HepG2 (cell line): Measurements from ENCODE around the gene RASD2. TPM values are rescaled to one million over a fixed set of nuclear protein-coding genes. Genes with fewer than 3 reads are reported as not detected.
A peak's percentile ranks its signal among the peaks of the same experiment; 100 is the strongest.

Source experiments
- ADNP ChIP-seq: sonication (generic); formaldehyde crosslinking; IDR thresholded peaks from 2 replicates; pipeline ENCODE4 v1.4.0; 2020; ENCODE audit warnings: missing genetic modification reagents
- EP300 ChIP-seq, 3 experiments: sonication (generic) in 1 of 3; formaldehyde crosslinking in 1 of 3; IDR thresholded peaks; 2 replicates each; pipeline versions ENCODE4 v1.5.1 to v1.6.1; 2011 to 2020; ENCODE audit warnings: low read depth in 2 of 3, low read length in 2 of 3, borderline replicate concordance in 1 of 3, improper control_type of control experiment in 1 of 3, mild to moderate bottlenecking in 1 of 3, missing genetic modification reagents in 1 of 3, moderate library complexity in 1 of 3
- FIP1L1 ChIP-seq: fragments of 200-400 bp; formaldehyde crosslinking; IDR thresholded peaks from 2 replicates; pipeline ENCODE4 v1.6.1; 2018; ENCODE audit warnings: low read depth, mild to moderate bottlenecking, low read length, moderate library complexity, borderline replicate concordance; ENCODE audit not compliant: insufficient read depth
- FOSL2 ChIP-seq: sonication (generic); formaldehyde crosslinking; IDR thresholded peaks from 2 replicates; pipeline ENCODE4 v1.4.0; 2020; ENCODE audit warnings: missing genetic modification reagents
- HNRNPLL ChIP-seq: fragments of 200-400 bp; formaldehyde crosslinking; IDR thresholded peaks from 2 replicates; pipeline ENCODE4 v1.6.1; 2017; ENCODE audit warnings: mild to moderate bottlenecking, low read depth, low read length; ENCODE audit not compliant: poor library complexity, severe bottlenecking
- KDM5A ChIP-seq: fragments of 200-600 bp; sonication (generic); IDR thresholded peaks from 2 replicates; pipeline ENCODE4 v1.7.0; 2018; ENCODE audit warnings: antibody characterized with exemption, mild to moderate bottlenecking, low read length, borderline replicate concordance
- KLF11 ChIP-seq: IDR thresholded peaks from 2 replicates; pipeline ENCODE4 v1.6.1; 2016; ENCODE audit warnings: missing compliant biosample characterization
- SCMH1 ChIP-seq: sonication (generic); formaldehyde crosslinking; IDR thresholded peaks from 2 replicates; pipeline ENCODE4 v1.9.0; 2021; ENCODE audit warnings: missing genetic modification reagents, mild to moderate bottlenecking, borderline replicate concordance
- SKI ChIP-seq: fragments of 450-650 bp; IDR thresholded peaks from one replicate; pipeline ENCODE4 v1.6.1; 2018; ENCODE audit warnings: mild to moderate bottlenecking; ENCODE audit not compliant: partially characterized antibody
- SMAD1 ChIP-seq: sonication (generic); formaldehyde crosslinking; IDR thresholded peaks from 2 replicates; pipeline ENCODE4 v1.4.0; 2020; ENCODE audit warnings: missing genetic modification reagents, low read depth, mild to moderate bottlenecking, borderline replicate concordance
- SP5 ChIP-seq: IDR thresholded peaks from 2 replicates; pipeline ENCODE4 v1.6.1; 2016; ENCODE audit warnings: low read depth, borderline replicate concordance
- ZFP36 ChIP-seq: fragments of 150-350 bp; IDR thresholded peaks from 2 replicates; pipeline ENCODE4 v1.6.1; 2018; ENCODE audit warnings: borderline replicate concordance, low read length, low read depth; ENCODE audit not compliant: partially characterized antibody
- ZMYM3 ChIP-seq: sonication (generic); formaldehyde crosslinking; IDR thresholded peaks from 2 replicates; pipeline ENCODE4 v1.5.1; 2020; ENCODE audit warnings: mild to moderate bottlenecking, missing genetic modification reagents
- polyA plus RNA-seq, 8 experiments: library from polyadenylated mRNA; depleted of rRNA in 3 of 8; stranded (reverse) in 7 of 8; unstranded in 1 of 8; fragments of >200 nt; fragmentation: Illumina TruSeq in 4 of 8; extraction: Trizol in 4 of 8; gene quantifications; 2 replicates each; pipeline versions ENCODE4 v1.2.1 to v1.2.3, GENCODE V29; 2011 to 2016; ENCODE audit warnings: low read depth in 4 of 8, missing spikeins in 1 of 8, mixed read lengths in 1 of 8; ENCODE audit not compliant: insufficient read depth in 1 of 8
- total RNA-seq, 5 experiments: library from RNA; depleted of rRNA; stranded (reverse); fragments of >200 nt; fragmentation: Illumina TruSeq; extraction: Trizol; gene quantifications; 2 replicates each; pipeline ENCODE4 v1.2.3, GENCODE V29; 2016; ENCODE audit warnings: low read depth in 1 of 5
- TF ChIP-seq, protein P1 (sequence below): sonication (generic); formaldehyde crosslinking; IDR thresholded peaks from 2 replicates; pipeline ENCODE4 v1.4.0; 2020; ENCODE audit warnings: mild to moderate bottlenecking, missing genetic modification reagents
- TF ChIP-seq, protein P2 (sequence below): sonication (generic); formaldehyde crosslinking; IDR thresholded peaks from 2 replicates; pipeline ENCODE4 v1.4.0; 2020; ENCODE audit warnings: missing genetic modification reagents
- TF ChIP-seq, protein P3 (sequence below): sonication (generic); formaldehyde crosslinking; IDR thresholded peaks from 2 replicates; pipeline ENCODE4 v1.5.1; 2020; ENCODE audit warnings: mild to moderate bottlenecking, missing genetic modification reagents, borderline replicate concordance

Gene RASD2
- total and polyA plus RNA-seq, 2 of the 13 experiments (the other 11 are each of a cell fraction or from before 2014, with no cell fraction given), result not detected

DNA sequence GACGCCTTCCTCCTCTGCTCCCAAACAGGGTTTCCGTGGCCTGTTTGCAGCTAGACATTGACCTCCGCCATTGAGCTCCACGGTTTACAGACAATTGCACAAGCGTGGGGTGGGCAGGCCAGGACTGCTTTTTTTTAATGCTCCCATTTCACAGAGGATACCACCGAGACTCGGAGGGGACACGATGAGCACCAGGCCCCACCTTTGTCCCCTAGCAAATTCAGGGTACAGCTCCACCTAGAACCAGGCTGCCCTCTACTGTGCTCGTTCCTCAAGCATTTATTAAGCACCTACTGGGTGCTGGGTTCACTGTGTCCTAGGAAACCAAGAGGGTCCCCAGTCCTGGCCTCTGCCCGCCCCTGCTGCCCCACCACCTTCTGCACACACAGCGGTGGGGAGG, 12.2 kb downstream of the RASD2 start (continued):
- TF ChIP-seq FOSL2 (no peak), ADNP (CRISPR knock-in tag) (peak; percentile 38; the same call in 1 of the 2 replicates), SKI (no peak), ZFP36 (no peak), SP5 (CRISPR knock-in tag) (no peak), SMAD1 (CRISPR knock-in tag) (no peak), ZMYM3 (CRISPR knock-in tag) (peak; percentile 66; the same call in 1 of the 2 replicates), HNRNPLL (no peak), KLF11 (CRISPR knock-in tag) (no peak), SCMH1 (no peak), KDM5A (no peak), FIP1L1 (no peak), EP300 (IDR thresholded peaks at IDR 0.05; ENCODE audit: low read depth in 2 of 2, low read length in 2 of 2) (no peak), EP300 (CRISPR knock-in tag; IDR thresholded peaks at IDR 0.05; ENCODE audit: borderline replicate concordance) (no peak)
- TF ChIP-seq, protein P1, sequence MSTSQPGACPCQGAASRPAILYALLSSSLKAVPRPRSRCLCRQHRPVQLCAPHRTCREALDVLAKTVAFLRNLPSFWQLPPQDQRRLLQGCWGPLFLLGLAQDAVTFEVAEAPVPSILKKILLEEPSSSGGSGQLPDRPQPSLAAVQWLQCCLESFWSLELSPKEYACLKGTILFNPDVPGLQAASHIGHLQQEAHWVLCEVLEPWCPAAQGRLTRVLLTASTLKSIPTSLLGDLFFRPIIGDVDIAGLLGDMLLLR (CRISPR knock-in tag), result no peak
- TF ChIP-seq, protein P2, sequence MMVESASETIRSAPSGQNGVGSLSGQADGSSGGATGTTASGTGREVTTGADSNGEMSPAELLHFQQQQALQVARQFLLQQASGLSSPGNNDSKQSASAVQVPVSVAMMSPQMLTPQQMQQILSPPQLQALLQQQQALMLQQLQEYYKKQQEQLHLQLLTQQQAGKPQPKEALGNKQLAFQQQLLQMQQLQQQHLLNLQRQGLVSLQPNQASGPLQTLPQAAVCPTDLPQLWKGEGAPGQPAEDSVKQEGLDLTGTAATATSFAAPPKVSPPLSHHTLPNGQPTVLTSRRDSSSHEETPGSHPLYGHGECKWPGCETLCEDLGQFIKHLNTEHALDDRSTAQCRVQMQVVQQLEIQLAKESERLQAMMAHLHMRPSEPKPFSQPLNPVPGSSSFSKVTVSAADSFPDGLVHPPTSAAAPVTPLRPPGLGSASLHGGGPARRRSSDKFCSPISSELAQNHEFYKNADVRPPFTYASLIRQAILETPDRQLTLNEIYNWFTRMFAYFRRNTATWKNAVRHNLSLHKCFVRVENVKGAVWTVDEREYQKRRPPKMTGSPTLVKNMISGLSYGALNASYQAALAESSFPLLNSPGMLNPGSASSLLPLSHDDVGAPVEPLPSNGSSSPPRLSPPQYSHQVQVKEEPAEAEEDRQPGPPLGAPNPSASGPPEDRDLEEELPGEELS, result no peak
- TF ChIP-seq, protein P3, sequence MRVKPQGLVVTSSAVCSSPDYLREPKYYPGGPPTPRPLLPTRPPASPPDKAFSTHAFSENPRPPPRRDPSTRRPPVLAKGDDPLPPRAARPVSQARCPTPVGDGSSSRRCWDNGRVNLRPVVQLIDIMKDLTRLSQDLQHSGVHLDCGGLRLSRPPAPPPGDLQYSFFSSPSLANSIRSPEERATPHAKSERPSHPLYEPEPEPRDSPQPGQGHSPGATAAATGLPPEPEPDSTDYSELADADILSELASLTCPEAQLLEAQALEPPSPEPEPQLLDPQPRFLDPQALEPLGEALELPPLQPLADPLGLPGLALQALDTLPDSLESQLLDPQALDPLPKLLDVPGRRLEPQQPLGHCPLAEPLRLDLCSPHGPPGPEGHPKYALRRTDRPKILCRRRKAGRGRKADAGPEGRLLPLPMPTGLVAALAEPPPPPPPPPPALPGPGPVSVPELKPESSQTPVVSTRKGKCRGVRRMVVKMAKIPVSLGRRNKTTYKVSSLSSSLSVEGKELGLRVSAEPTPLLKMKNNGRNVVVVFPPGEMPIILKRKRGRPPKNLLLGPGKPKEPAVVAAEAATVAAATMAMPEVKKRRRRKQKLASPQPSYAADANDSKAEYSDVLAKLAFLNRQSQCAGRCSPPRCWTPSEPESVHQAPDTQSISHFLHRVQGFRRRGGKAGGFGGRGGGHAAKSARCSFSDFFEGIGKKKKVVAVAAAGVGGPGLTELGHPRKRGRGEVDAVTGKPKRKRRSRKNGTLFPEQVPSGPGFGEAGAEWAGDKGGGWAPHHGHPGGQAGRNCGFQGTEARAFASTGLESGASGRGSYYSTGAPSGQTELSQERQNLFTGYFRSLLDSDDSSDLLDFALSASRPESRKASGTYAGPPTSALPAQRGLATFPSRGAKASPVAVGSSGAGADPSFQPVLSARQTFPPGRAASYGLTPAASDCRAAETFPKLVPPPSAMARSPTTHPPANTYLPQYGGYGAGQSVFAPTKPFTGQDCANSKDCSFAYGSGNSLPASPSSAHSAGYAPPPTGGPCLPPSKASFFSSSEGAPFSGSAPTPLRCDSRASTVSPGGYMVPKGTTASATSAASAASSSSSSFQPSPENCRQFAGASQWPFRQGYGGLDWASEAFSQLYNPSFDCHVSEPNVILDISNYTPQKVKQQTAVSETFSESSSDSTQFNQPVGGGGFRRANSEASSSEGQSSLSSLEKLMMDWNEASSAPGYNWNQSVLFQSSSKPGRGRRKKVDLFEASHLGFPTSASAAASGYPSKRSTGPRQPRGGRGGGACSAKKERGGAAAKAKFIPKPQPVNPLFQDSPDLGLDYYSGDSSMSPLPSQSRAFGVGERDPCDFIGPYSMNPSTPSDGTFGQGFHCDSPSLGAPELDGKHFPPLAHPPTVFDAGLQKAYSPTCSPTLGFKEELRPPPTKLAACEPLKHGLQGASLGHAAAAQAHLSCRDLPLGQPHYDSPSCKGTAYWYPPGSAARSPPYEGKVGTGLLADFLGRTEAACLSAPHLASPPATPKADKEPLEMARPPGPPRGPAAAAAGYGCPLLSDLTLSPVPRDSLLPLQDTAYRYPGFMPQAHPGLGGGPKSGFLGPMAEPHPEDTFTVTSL (CRISPR knock-in tag), result no peak
- TF ChIP-seq, all 625 proteins: peak for 3
